K562 (cell line): ENCODE results near the gene SENP3.

ENCODE experiments used
- NFATC3 ChIP-seq: fragments of 450-650 bp; IDR thresholded peaks from 2 replicates; pipeline ENCODE4 v1.6.1; 2017; ENCODE audit warnings: mild to moderate bottlenecking
- ZFX ChIP-seq: sonication (generic); formaldehyde crosslinking; IDR thresholded peaks from 2 replicates; pipeline ENCODE4 v1.8.0; 2022; ENCODE audit warnings: mild to moderate bottlenecking, missing genetic modification reagents, moderate library complexity
- ZNF696 ChIP-seq: fragments of 250-450 bp; sonication (Bioruptor Pico); conservative IDR thresholded peaks from 2 replicates; pipeline ENCODE4 v1.4.0; 2020; ENCODE audit warnings: mild to moderate bottlenecking, moderate library complexity
- TF ChIP-seq, protein P1 (sequence below): conservative IDR thresholded peaks from 2 replicates; pipeline ENCODE4 v1.6.1; 2011; ENCODE audit warnings: low read depth, mild to moderate bottlenecking, low read length; ENCODE audit not compliant: control insufficient read depth
- TF ChIP-seq, protein P2 (sequence below): fragments of 200-800 bp; sonication (Bioruptor generic); IDR thresholded peaks from 2 replicates; pipeline ENCODE4 v1.6.1; 2016; ENCODE audit warnings: missing genetic modification characterization, missing compliant biosample characterization
- TF ChIP-seq, protein P3 (sequence below), 3 experiments: IDR thresholded peaks in 2 of 3; conservative IDR thresholded peaks in 1 of 3; 2 replicates each; pipeline ENCODE4 v1.5.1; 2011 to 2012; ENCODE audit warnings: low read length in 3 of 3, mild to moderate bottlenecking in 3 of 3, control low read depth in 2 of 3, improper control_type of control experiment in 1 of 3, inconsistent platforms in 1 of 3, low read depth in 1 of 3, mixed read lengths in 1 of 3, moderate library complexity in 1 of 3; ENCODE audit not compliant: insufficient read depth in 2 of 3

DNA sequence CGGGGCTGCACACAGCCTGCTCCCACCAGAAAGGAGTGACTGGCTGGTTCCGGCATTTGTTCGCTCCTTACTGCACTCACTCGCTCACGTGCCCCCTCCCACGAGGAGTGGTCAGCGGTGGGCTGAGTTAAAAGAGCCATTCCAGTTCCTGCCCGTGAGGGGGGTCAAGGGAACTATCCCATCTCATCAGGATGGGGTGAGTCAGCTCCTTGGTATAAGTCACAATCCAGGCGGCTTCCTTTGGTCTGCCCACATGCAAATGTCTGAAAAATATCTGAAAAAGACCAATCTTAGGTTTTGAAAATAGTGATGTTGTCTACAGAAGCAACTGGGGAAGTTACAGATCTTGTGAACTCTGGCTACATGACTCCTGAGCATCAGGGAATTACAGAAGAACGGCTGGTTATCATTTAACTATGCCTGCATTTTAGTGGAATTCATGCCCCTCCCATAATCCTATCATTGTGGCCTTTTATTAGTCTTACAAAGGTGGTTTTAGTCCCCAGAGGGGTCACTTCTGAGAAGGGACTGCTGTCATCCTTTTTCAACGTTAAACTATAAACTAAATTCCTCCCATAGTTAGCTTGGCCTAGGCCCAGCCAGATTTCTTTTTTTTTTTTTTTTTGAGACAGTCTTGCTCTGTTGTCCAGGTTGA lies 22.7 kb upstream of the SENP3 start:
- no peak for TF ChIP-seq ZNF696
- TF ChIP-seq, protein P1, sequence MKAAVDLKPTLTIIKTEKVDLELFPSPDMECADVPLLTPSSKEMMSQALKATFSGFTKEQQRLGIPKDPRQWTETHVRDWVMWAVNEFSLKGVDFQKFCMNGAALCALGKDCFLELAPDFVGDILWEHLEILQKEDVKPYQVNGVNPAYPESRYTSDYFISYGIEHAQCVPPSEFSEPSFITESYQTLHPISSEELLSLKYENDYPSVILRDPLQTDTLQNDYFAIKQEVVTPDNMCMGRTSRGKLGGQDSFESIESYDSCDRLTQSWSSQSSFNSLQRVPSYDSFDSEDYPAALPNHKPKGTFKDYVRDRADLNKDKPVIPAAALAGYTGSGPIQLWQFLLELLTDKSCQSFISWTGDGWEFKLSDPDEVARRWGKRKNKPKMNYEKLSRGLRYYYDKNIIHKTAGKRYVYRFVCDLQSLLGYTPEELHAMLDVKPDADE: no peak
- TF ChIP-seq, protein P2, sequence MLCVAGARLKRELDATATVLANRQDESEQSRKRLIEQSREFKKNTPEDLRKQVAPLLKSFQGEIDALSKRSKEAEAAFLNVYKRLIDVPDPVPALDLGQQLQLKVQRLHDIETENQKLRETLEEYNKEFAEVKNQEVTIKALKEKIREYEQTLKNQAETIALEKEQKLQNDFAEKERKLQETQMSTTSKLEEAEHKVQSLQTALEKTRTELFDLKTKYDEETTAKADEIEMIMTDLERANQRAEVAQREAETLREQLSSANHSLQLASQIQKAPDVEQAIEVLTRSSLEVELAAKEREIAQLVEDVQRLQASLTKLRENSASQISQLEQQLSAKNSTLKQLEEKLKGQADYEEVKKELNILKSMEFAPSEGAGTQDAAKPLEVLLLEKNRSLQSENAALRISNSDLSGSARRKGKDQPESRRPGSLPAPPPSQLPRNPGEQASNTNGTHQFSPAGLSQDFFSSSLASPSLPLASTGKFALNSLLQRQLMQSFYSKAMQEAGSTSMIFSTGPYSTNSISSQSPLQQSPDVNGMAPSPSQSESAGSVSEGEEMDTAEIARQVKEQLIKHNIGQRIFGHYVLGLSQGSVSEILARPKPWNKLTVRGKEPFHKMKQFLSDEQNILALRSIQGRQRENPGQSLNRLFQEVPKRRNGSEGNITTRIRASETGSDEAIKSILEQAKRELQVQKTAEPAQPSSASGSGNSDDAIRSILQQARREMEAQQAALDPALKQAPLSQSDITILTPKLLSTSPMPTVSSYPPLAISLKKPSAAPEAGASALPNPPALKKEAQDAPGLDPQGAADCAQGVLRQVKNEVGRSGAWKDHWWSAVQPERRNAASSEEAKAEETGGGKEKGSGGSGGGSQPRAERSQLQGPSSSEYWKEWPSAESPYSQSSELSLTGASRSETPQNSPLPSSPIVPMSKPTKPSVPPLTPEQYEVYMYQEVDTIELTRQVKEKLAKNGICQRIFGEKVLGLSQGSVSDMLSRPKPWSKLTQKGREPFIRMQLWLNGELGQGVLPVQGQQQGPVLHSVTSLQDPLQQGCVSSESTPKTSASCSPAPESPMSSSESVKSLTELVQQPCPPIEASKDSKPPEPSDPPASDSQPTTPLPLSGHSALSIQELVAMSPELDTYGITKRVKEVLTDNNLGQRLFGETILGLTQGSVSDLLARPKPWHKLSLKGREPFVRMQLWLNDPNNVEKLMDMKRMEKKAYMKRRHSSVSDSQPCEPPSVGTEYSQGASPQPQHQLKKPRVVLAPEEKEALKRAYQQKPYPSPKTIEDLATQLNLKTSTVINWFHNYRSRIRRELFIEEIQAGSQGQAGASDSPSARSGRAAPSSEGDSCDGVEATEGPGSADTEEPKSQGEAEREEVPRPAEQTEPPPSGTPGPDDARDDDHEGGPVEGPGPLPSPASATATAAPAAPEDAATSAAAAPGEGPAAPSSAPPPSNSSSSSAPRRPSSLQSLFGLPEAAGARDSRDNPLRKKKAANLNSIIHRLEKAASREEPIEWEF (CRISPR knock-in tag): no peak
- no peak for TF ChIP-seq NFATC3
- no peak for TF ChIP-seq ZFX (CRISPR knock-in tag)
- TF ChIP-seq, protein P3, sequence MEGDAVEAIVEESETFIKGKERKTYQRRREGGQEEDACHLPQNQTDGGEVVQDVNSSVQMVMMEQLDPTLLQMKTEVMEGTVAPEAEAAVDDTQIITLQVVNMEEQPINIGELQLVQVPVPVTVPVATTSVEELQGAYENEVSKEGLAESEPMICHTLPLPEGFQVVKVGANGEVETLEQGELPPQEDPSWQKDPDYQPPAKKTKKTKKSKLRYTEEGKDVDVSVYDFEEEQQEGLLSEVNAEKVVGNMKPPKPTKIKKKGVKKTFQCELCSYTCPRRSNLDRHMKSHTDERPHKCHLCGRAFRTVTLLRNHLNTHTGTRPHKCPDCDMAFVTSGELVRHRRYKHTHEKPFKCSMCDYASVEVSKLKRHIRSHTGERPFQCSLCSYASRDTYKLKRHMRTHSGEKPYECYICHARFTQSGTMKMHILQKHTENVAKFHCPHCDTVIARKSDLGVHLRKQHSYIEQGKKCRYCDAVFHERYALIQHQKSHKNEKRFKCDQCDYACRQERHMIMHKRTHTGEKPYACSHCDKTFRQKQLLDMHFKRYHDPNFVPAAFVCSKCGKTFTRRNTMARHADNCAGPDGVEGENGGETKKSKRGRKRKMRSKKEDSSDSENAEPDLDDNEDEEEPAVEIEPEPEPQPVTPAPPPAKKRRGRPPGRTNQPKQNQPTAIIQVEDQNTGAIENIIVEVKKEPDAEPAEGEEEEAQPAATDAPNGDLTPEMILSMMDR (IDR thresholded peaks at IDR 0.05 in 2 of 3, conservative IDR thresholded peaks at IDR 0.05 in 1 of 3; ENCODE audit: insufficient read depth in 2 of 3, low read depth in 1 of 3, low read length in 3 of 3): no peak
